Measurements from ENCODE around the gene MAPK1. TPM values are rescaled to one million over a fixed set of nuclear protein-coding genes. Genes with fewer than 3 reads are reported as not detected.

Gene MAPK1
- total RNA-seq, 1 experiment from 2014 or later, result 122 TPM

DNA sequence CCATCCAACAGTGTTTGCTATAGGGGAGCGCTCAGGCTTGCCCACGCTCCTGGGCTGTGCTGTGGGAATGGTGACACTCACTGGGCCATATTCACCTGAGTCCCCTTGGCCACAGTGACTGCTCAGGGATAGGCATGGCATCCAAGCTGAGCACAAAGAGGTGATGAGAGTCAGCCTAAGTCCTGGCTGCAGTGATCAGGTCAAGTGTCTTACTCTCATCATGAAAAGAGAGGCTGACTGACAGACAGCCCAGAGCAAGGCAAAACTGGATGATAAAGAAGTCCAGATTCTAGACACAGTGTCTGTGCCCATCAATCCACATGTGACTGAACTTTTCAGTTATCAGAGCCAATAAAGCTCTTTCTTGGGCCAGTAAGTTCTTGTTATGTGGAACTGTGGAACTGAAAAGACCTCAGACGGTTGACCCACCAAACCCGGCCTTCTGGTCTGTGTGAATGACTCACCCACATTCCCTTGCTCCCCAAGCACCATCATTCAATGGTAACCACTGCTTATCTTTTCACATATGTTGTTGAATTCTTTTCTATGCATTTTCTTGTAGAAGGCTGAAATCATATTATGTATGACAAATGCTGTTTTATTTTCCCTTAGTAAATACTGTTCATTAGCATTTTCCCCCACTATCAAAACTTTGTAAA lies 88.6 kb downstream of the MAPK1 start:
- H3K36me3 ChIP-seq (ENCODE audit: control insufficient read depth, insufficient read depth, low read length), result no peaks in the 10 kb centered on the region
- POLR2A ChIA-PET, result no interaction called here
- BruUV-seq (replicated peaks), result no TSS peak
- intact Hi-C loops (cut with micrococcal nuclease; ENCODE audit: unreplicated experiment), result no loop called here
- TF ChIP-seq TCF7L2 (IDR thresholded peaks at IDR 0.05; ENCODE audit: low read depth, low read length) (no peak), POLR2AphosphoS5 (IDR thresholded peaks at IDR 0.05; ENCODE audit: low read depth, low read length) (no peak), REST (IDR thresholded peaks at IDR 0.05; ENCODE audit: insufficient read depth in 1 of 2, low read depth in 2 of 2, low read length in 1 of 2) (no peak), SIN3A (IDR thresholded peaks at IDR 0.05; ENCODE audit: borderline replicate concordance, insufficient read depth, low read depth, low read length) (no peak)
- TF ChIP-seq, protein P1, sequence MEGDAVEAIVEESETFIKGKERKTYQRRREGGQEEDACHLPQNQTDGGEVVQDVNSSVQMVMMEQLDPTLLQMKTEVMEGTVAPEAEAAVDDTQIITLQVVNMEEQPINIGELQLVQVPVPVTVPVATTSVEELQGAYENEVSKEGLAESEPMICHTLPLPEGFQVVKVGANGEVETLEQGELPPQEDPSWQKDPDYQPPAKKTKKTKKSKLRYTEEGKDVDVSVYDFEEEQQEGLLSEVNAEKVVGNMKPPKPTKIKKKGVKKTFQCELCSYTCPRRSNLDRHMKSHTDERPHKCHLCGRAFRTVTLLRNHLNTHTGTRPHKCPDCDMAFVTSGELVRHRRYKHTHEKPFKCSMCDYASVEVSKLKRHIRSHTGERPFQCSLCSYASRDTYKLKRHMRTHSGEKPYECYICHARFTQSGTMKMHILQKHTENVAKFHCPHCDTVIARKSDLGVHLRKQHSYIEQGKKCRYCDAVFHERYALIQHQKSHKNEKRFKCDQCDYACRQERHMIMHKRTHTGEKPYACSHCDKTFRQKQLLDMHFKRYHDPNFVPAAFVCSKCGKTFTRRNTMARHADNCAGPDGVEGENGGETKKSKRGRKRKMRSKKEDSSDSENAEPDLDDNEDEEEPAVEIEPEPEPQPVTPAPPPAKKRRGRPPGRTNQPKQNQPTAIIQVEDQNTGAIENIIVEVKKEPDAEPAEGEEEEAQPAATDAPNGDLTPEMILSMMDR (IDR thresholded peaks at IDR 0.05), result no peak
- H3K27me3 ChIP-seq (ENCODE audit: control insufficient read depth, insufficient read depth, low read length), result no peaks in the 10 kb centered on the region
- H3K9me3 ChIP-seq (ENCODE audit: control insufficient read depth, insufficient read depth, low read depth, low read length), result no peaks in the 10 kb centered on the region
- no peak overlapping the region for H3K4me3 ChIP-seq (ENCODE audit: low read depth in 2 of 2, low read length in 2 of 2)
- no peak overlapping the region for H3K27ac ChIP-seq (ENCODE audit: low read length)
- no peak for ATAC-seq
- no peaks in the 10 kb centered on the region for H3K4me1 ChIP-seq (ENCODE audit: control insufficient read depth, insufficient read depth, low read length)
- in situ Hi-C loops (cut with HindIII; ENCODE audit: low pct_unique_long_range_greater_than_20kb, low sequenced_read_pairs), result no loop called here
- CTCF ChIA-PET, result no interaction called here
- no peak for DNase-seq (ENCODE audit: low read depth, low spot score)

- peaks cover 2% of the 10 kb centered on the region; the same call in 1 of the 2 replicates for H3K36me3 ChIP-seq (ENCODE audit: control insufficient read depth, insufficient read depth, low read length)
- TF ChIP-seq, protein P1 (IDR thresholded peaks at IDR 0.05), result no peak
- TF ChIP-seq TCF7L2 (IDR thresholded peaks at IDR 0.05; ENCODE audit: low read depth, low read length) (no peak), POLR2AphosphoS5 (IDR thresholded peaks at IDR 0.05; ENCODE audit: low read depth, low read length) (no peak), SIN3A (IDR thresholded peaks at IDR 0.05; ENCODE audit: borderline replicate concordance, insufficient read depth, low read depth, low read length) (no peak), REST (IDR thresholded peaks at IDR 0.05; ENCODE audit: insufficient read depth in 1 of 2, low read depth in 2 of 2, low read length in 1 of 2) (no peak)
- ATAC-seq (no peak), DNase-seq (ENCODE audit: low read depth, low spot score) (no peak)
- POLR2A ChIA-PET, result no interaction called here
- H3K4me1 ChIP-seq (ENCODE audit: control insufficient read depth, insufficient read depth, low read length), result no peaks in the 10 kb centered on the region
- BruUV-seq (replicated peaks), result no TSS peak
- H3K4me3 ChIP-seq (ENCODE audit: low read depth in 2 of 2, low read length in 2 of 2), result no peak overlapping the region
- intact Hi-C loops (cut with micrococcal nuclease; ENCODE audit: unreplicated experiment), result no loop called here
- no peaks in the 10 kb centered on the region for H3K27me3 ChIP-seq (ENCODE audit: control insufficient read depth, insufficient read depth, low read length)
- in situ Hi-C loops (cut with HindIII; ENCODE audit: low pct_unique_long_range_greater_than_20kb, low sequenced_read_pairs), result no loop called here
- CTCF ChIA-PET, result no interaction called here
- no peak overlapping the region for H3K27ac ChIP-seq (ENCODE audit: low read length)
- H3K9me3 ChIP-seq (ENCODE audit: control insufficient read depth, insufficient read depth, low read depth, low read length), result no peaks in the 10 kb centered on the region
These were observed 95.8 kb downstream of the MAPK1 start for GRCh38 chr22:21771631-21771976.
